Activated naive CD4-positive, alpha-beta T cell treated with anti-CD3 and anti-CD28 coated beads, Interleukin-2, amount 50 U/mL, for 72 hours (primary cell): ENCODE data around the gene DPY19L3. TPM values are rescaled to one million over a fixed set of nuclear protein-coding genes. Genes with fewer than 3 reads are reported as not detected.

Experiments
- ATAC-seq, 2 donors: fragments of 150-1000 bp; cut with Tn5 transposase; 2 replicates each; pipeline ENCODE4 v1.10.0; 2021; ENCODE audit warnings: mild to moderate bottlenecking in 2 of 2, moderate library complexity in 2 of 2
- DNase-seq, 2 donors: peaks; one replicate each; pipeline ENCODE4 v3.0.0; 2021 to 2022; ENCODE audit warnings: low spot score in 2 of 2
- H3K27ac Mint-ChIP-seq, 2 donors: one replicate each; pipeline ENCODE4 v1.8.0; 2022; ENCODE audit warnings: mild to moderate bottlenecking in 2 of 2, mixed read lengths in 2 of 2
- H3K36me3 Mint-ChIP-seq, 2 donors: one replicate each; pipeline ENCODE4 v1.8.0; 2022; ENCODE audit warnings: mixed read lengths in 2 of 2
- H3K9me3 Mint-ChIP-seq, 2 donors: one replicate each; pipeline ENCODE4 v1.8.0; 2022; ENCODE audit warnings: mixed read lengths in 2 of 2
- total RNA-seq, 2 donors: library from RNA; stranded (reverse); gene quantifications; one replicate each; pipeline ENCODE4 v1.2.3, GENCODE V29; 2022

The DPY19L3 gene
- total RNA-seq, 2 donors from 2014 or later = 15.4 to 22.2 TPM

- H3K9me3 Mint-ChIP-seq = peaks cover 3 to 11% of the 10 kb centered on the region in 2 donors
- peaks cover 0 to 8% of the 10 kb centered on the region in 2 donors for H3K36me3 Mint-ChIP-seq
- ATAC-seq = no peak
- no peak overlapping the region for H3K27ac Mint-ChIP-seq
- DNase-seq = no peak
Measured at GRCh38 chr19:32526895-32527294, 121.3 kb downstream of the DPY19L3 start.

- no peak for DNase-seq
- Mint-ChIP-seq H3K9me3 (peaks cover 15 to 31% of the 10 kb centered on the region in 2 donors), H3K36me3 (peaks cover 13 to 30% of the 10 kb centered on the region in 2 donors), H3K27ac (no peak overlapping the region)
- no peak for ATAC-seq
Measured at GRCh38 chr19:32530773-32531172, 125.2 kb downstream of the DPY19L3 start.

GRCh38 chr19:32532233-32532632, 126.7 kb downstream of the DPY19L3 start:
- peaks cover 15 to 27% of the 10 kb centered on the region in 2 donors for H3K9me3 Mint-ChIP-seq

More at GRCh38 chr19:32532233-32532632, 126.7 kb downstream of the DPY19L3 start:
- H3K36me3 Mint-ChIP-seq = peaks cover 13 to 22% of the 10 kb centered on the region in 2 donors
- no peak for ATAC-seq
- H3K27ac Mint-ChIP-seq = no peak overlapping the region
- DNase-seq = no peak

Other genes starting within 250 kb of the DPY19L3 start
- 10 to 100 TPM; 22.7 to 34.2 TPM for gene ZNF507, start 60.2 kb upstream of the DPY19L3 start, total RNA-seq
- gene PDCD5, start 175.4 kb downstream of the DPY19L3 start, total RNA-seq = 100 to 1,000 TPM in 1 of 2 donors, 10 to 100 TPM in 1; 68.3 to 121 TPM